Body of pancreas (tissue), 4 donors: ENCODE measurements around the gene CTNNBIP1.

Experiments
- CTCF ChIP-seq, 7 experiments: fragments of 450-650 bp in 4 of 7; fragments of 200-600 bp in 3 of 7; sonication (generic) in 3 of 7; IDR thresholded peaks; one replicate each; pipeline ENCODE4 v1.5.1; 2016 to 2019; ENCODE audit warnings: antibody characterized with exemption in 7 of 7
- POLR2A ChIP-seq, 3 donors: fragments of 450-650 bp; IDR thresholded peaks; one replicate each; pipeline ENCODE4 v1.6.1; 2016; ENCODE audit warnings: antibody characterized with exemption in 3 of 3, mild to moderate bottlenecking in 2 of 3

- TF ChIP-seq CTCF (IDR thresholded peaks at IDR 0.05) (peak in 1 of 7 experiments; percentile 4), POLR2A (IDR thresholded peaks at IDR 0.05) (peak; percentile 75 to 96 (median 96))
Observed at GRCh38 chr1:9910423-9911178, 532 bp upstream of the CTNNBIP1 start.
